ENCODE results near the gene JMJD1C. TPM values are rescaled to one million over a fixed set of nuclear protein-coding genes. Genes with fewer than 3 reads are reported as not detected.

JMJD1C gene
- total RNA-seq, 1 donor from 2014 or later = 120 TPM

DNA sequence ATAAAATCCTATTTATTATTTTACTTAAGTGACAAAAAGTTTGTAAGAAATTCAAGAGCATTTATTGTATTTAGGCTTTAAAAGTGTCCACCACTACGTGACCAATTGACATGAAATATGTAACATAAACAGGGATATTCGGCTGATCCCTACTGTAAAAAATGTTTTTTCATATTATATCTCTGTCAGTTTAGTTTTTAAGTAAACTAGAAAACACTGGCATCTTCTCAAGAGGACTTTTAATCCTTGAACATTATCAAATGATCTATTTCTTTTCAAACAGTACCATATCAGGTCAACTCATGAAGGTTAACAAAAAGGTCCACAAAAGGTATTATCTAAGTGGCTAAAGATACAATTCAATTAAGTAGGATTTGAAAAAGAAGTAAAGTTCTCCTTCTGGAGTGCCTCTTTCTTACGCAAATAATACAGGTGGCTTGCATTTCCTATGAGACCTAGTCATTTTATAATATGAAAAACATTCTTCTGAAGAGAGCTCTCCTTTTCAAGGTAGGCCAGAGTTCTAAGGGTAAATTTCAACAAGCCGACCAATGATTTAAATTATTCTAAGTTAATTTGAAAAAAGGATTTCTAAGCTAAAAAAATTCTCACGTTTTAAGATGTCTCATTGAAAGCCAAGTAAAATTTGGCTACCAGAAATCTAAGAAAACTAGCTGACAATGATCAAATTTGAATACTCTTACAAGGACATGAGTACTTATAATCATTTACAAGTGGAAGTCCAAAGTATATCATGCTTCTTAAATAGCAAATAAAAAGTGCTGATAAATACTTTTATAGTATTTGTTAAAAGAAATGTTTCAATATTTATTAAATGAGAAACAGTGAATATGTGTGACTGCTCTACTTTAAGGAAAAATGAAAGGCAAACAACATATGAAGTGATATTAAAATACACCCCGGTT is 199.1 kb downstream of the JMJD1C start:
- Mint-ChIP-seq H3K4me1 (ENCODE audit: unreplicated experiment) (peaks cover 28% of the 10 kb centered on the region), H3K36me3 (ENCODE audit: unreplicated experiment) (peaks cover 14% of the 10 kb centered on the region), H3K27ac (ENCODE audit: unreplicated experiment) (peak overlapping the region; percentile 98), H3K9me3 (ENCODE audit: unreplicated experiment) (no peaks in the 10 kb centered on the region), H3K27me3 (ENCODE audit: unreplicated experiment) (no peaks in the 10 kb centered on the region), H3K4me3 (ENCODE audit: unreplicated experiment) (peak overlapping the region; percentile 93)
- no peak for TF ChIP-seq CTCF (IDR thresholded peaks at IDR 0.05)
- DNase-seq (ENCODE audit: extremely low spot score, unreplicated experiment) = no peak

DNA sequence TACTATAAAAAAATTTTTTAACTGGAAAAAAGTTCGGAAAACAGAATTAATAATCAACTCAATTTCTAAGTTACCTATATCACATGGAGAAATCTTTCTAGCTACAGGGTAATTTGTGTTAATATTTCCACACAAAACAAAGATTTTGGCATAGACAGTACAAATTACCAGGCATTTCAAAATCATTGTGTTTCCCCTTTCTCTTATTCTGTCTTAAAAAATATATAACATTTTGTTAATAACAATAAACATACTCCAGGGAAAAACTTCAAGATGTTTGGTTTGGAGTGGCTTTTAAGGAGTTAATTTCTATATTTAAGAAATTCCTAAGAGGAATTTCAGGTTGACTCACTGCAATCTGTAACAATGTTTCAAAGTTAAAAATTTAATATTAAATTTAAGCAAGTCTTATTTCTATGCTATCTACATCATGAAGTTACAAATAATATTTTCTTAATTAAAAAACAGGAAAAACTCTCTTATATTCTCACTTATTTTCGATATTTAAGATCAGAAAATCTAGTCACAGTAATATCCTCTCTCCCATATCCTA is 200.0 kb downstream of the JMJD1C start:
- TF ChIP-seq CTCF (IDR thresholded peaks at IDR 0.05) = no peak
- Mint-ChIP-seq H3K27me3 (ENCODE audit: unreplicated experiment) (no peaks in the 10 kb centered on the region), H3K27ac (ENCODE audit: unreplicated experiment) (peak overlapping the region; percentile 98), H3K9me3 (ENCODE audit: unreplicated experiment) (no peaks in the 10 kb centered on the region), H3K4me3 (ENCODE audit: unreplicated experiment) (peak overlapping the region; percentile 93), H3K4me1 (ENCODE audit: unreplicated experiment) (peaks cover 34% of the 10 kb centered on the region), H3K36me3 (ENCODE audit: unreplicated experiment) (peaks cover 23% of the 10 kb centered on the region)
- no peak for DNase-seq (ENCODE audit: extremely low spot score, unreplicated experiment)

- no peaks in the 10 kb centered on the region for H3K9me3 Mint-ChIP-seq (ENCODE audit: unreplicated experiment)
- H3K4me3 Mint-ChIP-seq (ENCODE audit: unreplicated experiment) = peak overlapping the region; percentile 93
- no peak for TF ChIP-seq CTCF (IDR thresholded peaks at IDR 0.05)
- no peak for DNase-seq (ENCODE audit: extremely low spot score, unreplicated experiment)
- H3K36me3 Mint-ChIP-seq (ENCODE audit: unreplicated experiment) = peaks cover 25% of the 10 kb centered on the region
- peak overlapping the region; percentile 98 for H3K27ac Mint-ChIP-seq (ENCODE audit: unreplicated experiment)
- no peaks in the 10 kb centered on the region for H3K27me3 Mint-ChIP-seq (ENCODE audit: unreplicated experiment)
- peaks cover 32% of the 10 kb centered on the region for H3K4me1 Mint-ChIP-seq (ENCODE audit: unreplicated experiment)
These were observed 200.6 kb downstream of the JMJD1C start for GRCh38 chr10:63265222-63265617.

- Mint-ChIP-seq H3K4me1 (ENCODE audit: unreplicated experiment) (peaks cover 32% of the 10 kb centered on the region), H3K4me3 (ENCODE audit: unreplicated experiment) (peak overlapping the region; percentile 93), H3K36me3 (ENCODE audit: unreplicated experiment) (peaks cover 27% of the 10 kb centered on the region), H3K27me3 (ENCODE audit: unreplicated experiment) (no peaks in the 10 kb centered on the region), H3K9me3 (ENCODE audit: unreplicated experiment) (no peaks in the 10 kb centered on the region), H3K27ac (ENCODE audit: unreplicated experiment) (peak overlapping the region; percentile 98)
- DNase-seq (ENCODE audit: extremely low spot score, unreplicated experiment) = no peak
- no peak for TF ChIP-seq CTCF (IDR thresholded peaks at IDR 0.05)
These were observed 201.1 kb downstream of the JMJD1C start for GRCh38 chr10:63264617-63265221.

Data from osteocyte (in vitro differentiated cells).